ENCODE measurements around the gene HESX1.

HESX1 gene

GRCh38 chr3:57199895-57200297 is at the start of gene HESX1:
HESX1 (minus strand) TSS chr3:57199978; CDS start chr3:57199918, 60 bp downstream.
- no peak for TF ChIP-seq CTCF (IDR thresholded peaks at IDR 0.05; ENCODE audit: insufficient read depth, low read depth, low read length, missing control alignments)
- H3K4me3 ChIP-seq (ENCODE audit: low read depth, low read length) = no peak within 1 kb of the TSS
- no peak for DNase-seq (ENCODE audit: low read depth)

GRCh38 chr3:57244946-57245345 is 45.2 kb upstream of the HESX1 start:
- TF ChIP-seq CTCF (IDR thresholded peaks at IDR 0.05; ENCODE audit: insufficient read depth, low read depth, low read length, missing control alignments) = no peak
- DNase-seq (ENCODE audit: low read depth) = no peak
- no peak overlapping the region for H3K4me3 ChIP-seq (ENCODE audit: low read depth, low read length)

GRCh38 chr3:57234613-57235575 is 35.1 kb upstream of the HESX1 start:
- H3K4me3 ChIP-seq (ENCODE audit: low read depth, low read length) = no peak overlapping the region
- TF ChIP-seq CTCF (IDR thresholded peaks at IDR 0.05; ENCODE audit: insufficient read depth, low read depth, low read length, missing control alignments) = no peak
- DNase-seq (ENCODE audit: low read depth) = peak; percentile 39

- DNase-seq (ENCODE audit: low read depth) = no peak
- no peak for TF ChIP-seq CTCF (IDR thresholded peaks at IDR 0.05; ENCODE audit: insufficient read depth, low read depth, low read length, missing control alignments)
- H3K4me3 ChIP-seq (ENCODE audit: low read depth, low read length) = no peak overlapping the region
These were observed 34.0 kb upstream of the HESX1 start for GRCh38 chr3:57233799-57234198.

- DNase-seq (ENCODE audit: low read depth) = no peak
- no peak overlapping the region for H3K4me3 ChIP-seq (ENCODE audit: low read depth, low read length)
These were observed 30.2 kb upstream of the HESX1 start for GRCh38 chr3:57230006-57230405.

GRCh38 chr3:57227930-57228751 is 28.4 kb upstream of the HESX1 start:
- H3K4me3 ChIP-seq (ENCODE audit: low read depth, low read length) = peak overlapping the region; percentile 75
- DNase-seq (ENCODE audit: low read depth) = peak; percentile 68
- TF ChIP-seq CTCF (IDR thresholded peaks at IDR 0.05; ENCODE audit: insufficient read depth, low read depth, low read length, missing control alignments) = no peak

More at GRCh38 chr3:57230006-57230405, 30.2 kb upstream of the HESX1 start:
- no peak for TF ChIP-seq CTCF (IDR thresholded peaks at IDR 0.05; ENCODE audit: insufficient read depth, low read depth, low read length, missing control alignments)

All from GM12865 (cell line).